Testis (tissue), 3 donors: Measurements from ENCODE around the gene PWWP2B. TPM values are rescaled to one million over a fixed set of nuclear protein-coding genes. Genes with fewer than 3 reads are reported as not detected.

Source experiments
- DNase-seq: peaks from one replicate; pipeline ENCODE4 v3.0.0-alpha.2; 2019
- H3K27ac ChIP-seq, 2 donors: fragments of 200-600 bp; sonication (generic); one replicate each; pipeline ENCODE4 v1.5.1; 2019
- H3K27me3 ChIP-seq: fragments of 200-600 bp; sonication (generic); one replicate; pipeline ENCODE4 v1.5.1; 2019
- H3K36me3 ChIP-seq: fragments of 200-600 bp; sonication (generic); one replicate; pipeline ENCODE4 v1.5.1; 2017; ENCODE audit warnings: low read depth; ENCODE audit errors: missing control alignments
- H3K4me1 ChIP-seq: fragments of 200-600 bp; sonication (generic); one replicate; pipeline ENCODE4 v1.5.1; 2019
- H3K4me3 ChIP-seq, 2 donors: fragments of 200-600 bp; sonication (generic); one replicate each; pipeline ENCODE4 v1.5.1; 2017 to 2019
- H3K9me3 ChIP-seq: fragments of 200-600 bp; sonication (generic); one replicate; pipeline ENCODE4 v1.5.1; 2017
- POLR2A ChIP-seq: fragments of 450-650 bp; IDR thresholded peaks from one replicate; pipeline ENCODE4 v1.6.1; 2017; ENCODE audit warnings: antibody characterized with exemption, mild to moderate bottlenecking, moderate library complexity
- WGBS, 2 donors: methylation state at CpG; one replicate each; pipeline ENCODE4 v1.1.5; 2018; 5-methylcytosine and 5-hydroxymethylcytosine counted together
- intact Hi-C: fragments of 100-400 bp; cut with DNase I; formaldehyde crosslinking; loops from one replicate; pipeline ENCODE4 v1.15.1; 2023; ENCODE audit warnings: low total_unique reads
- polyA plus RNA-seq: library from polyadenylated mRNA; stranded (reverse); fragments of 350-450 nt; fragmentation: Illumina TruSeq; extraction: RNeasy Lipid Tissue Mini Kit (QIAGEN cat#74804); gene quantifications from one replicate; pipeline ENCODE4 v1.2.3, GENCODE V29; 2014; ENCODE audit warnings: low read depth, low replicate concordance; ENCODE audit not compliant: insufficient read depth
- total RNA-seq, 2 donors: library from RNA; depleted of rRNA; stranded (reverse); fragments of >200 nt; gene quantifications; one replicate each; pipeline ENCODE4 v1.2.3, GENCODE V29; 2016
- TF ChIP-seq, protein P1 (sequence below), 3 experiments: fragments of 450-650 bp in 2 of 3; fragments of 200-600 bp in 1 of 3; sonication (generic) in 1 of 3; IDR thresholded peaks; one replicate each; pipeline ENCODE4 v1.5.1; 2016 to 2019; ENCODE audit warnings: antibody characterized with exemption in 3 of 3, mild to moderate bottlenecking in 2 of 3, moderate library complexity in 1 of 3

The PWWP2B gene
- total and polyA plus RNA-seq, 3 donors from 2014 or later = 16.0 to 45.1 (median 32.6) TPM

DNA sequence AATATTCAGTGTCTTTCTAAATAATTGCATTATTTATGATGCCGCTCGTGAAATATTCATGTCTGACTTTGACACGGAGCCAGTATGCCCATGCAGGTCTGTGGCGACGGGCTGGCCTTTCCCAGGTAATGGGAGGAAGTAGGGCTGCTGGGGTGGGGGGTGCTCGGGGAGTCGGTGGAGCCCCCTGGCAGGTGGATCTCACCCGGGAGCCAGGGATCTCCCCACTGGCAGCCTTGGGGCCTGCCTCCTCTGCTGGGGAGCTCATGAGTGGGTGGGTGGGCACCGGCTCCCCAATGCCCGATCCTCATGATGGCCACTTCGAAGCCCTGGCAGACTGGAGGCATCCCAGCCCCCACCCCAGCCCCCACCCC is 52.8 kb downstream of the PWWP2B start:
- Histone ChIP-seq H3K27ac (no peak overlapping the region), H3K36me3 (no peaks in the 10 kb centered on the region), H3K4me1 (peaks cover 38% of the 10 kb centered on the region), H3K4me3 (no peak overlapping the region), H3K9me3 (no peaks in the 10 kb centered on the region), H3K27me3 (no peaks in the 10 kb centered on the region)
- WGBS, 2 donors = 86 to 89% methylated on average over 11 of the region's 11 CpGs
- DNase-seq = no peak
- intact Hi-C loops = loop anchor here (5.0 kb wide), 1 partner anchor 62 kb away; no protein-coding TSS in a partner anchor
- TF ChIP-seq, protein P1, sequence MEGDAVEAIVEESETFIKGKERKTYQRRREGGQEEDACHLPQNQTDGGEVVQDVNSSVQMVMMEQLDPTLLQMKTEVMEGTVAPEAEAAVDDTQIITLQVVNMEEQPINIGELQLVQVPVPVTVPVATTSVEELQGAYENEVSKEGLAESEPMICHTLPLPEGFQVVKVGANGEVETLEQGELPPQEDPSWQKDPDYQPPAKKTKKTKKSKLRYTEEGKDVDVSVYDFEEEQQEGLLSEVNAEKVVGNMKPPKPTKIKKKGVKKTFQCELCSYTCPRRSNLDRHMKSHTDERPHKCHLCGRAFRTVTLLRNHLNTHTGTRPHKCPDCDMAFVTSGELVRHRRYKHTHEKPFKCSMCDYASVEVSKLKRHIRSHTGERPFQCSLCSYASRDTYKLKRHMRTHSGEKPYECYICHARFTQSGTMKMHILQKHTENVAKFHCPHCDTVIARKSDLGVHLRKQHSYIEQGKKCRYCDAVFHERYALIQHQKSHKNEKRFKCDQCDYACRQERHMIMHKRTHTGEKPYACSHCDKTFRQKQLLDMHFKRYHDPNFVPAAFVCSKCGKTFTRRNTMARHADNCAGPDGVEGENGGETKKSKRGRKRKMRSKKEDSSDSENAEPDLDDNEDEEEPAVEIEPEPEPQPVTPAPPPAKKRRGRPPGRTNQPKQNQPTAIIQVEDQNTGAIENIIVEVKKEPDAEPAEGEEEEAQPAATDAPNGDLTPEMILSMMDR (IDR thresholded peaks at IDR 0.05) = no peak
- TF ChIP-seq POLR2A = no peak

DNA sequence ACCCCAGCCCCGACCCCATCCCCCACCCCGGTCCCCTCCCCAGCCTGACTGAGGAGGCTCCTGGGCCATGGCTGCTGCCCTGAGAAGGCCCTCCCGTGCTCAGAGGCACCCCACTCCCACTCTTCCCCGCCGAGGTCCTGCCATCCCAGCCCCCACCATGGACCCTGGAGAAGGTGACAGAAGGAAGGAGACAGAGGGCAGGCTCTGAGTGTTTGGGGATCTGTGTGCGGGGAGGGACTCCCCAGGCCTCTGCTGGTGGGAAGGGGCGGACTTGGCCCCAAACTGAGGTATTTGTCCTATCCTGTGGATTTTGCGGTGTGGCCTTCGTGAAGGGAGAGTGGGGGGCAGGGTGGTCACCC is 53.4 kb downstream of the PWWP2B start:
- Histone ChIP-seq H3K27me3 (no peaks in the 10 kb centered on the region), H3K36me3 (no peaks in the 10 kb centered on the region), H3K4me1 (peaks cover 38% of the 10 kb centered on the region), H3K9me3 (no peaks in the 10 kb centered on the region), H3K27ac (no peak overlapping the region), H3K4me3 (no peak overlapping the region)
- intact Hi-C loops = loop anchor here (5.0 kb wide), 1 partner anchor 63 kb away; no protein-coding TSS in a partner anchor
- DNase-seq = no peak
- 72% methylated on average over 9 of the region's 9 CpGs; no CpG with 5 or more reads in 1 of the 2 donors for WGBS, 2 donors
- TF ChIP-seq, protein P1 (IDR thresholded peaks at IDR 0.05) = no peak
- TF ChIP-seq POLR2A = no peak

DNA sequence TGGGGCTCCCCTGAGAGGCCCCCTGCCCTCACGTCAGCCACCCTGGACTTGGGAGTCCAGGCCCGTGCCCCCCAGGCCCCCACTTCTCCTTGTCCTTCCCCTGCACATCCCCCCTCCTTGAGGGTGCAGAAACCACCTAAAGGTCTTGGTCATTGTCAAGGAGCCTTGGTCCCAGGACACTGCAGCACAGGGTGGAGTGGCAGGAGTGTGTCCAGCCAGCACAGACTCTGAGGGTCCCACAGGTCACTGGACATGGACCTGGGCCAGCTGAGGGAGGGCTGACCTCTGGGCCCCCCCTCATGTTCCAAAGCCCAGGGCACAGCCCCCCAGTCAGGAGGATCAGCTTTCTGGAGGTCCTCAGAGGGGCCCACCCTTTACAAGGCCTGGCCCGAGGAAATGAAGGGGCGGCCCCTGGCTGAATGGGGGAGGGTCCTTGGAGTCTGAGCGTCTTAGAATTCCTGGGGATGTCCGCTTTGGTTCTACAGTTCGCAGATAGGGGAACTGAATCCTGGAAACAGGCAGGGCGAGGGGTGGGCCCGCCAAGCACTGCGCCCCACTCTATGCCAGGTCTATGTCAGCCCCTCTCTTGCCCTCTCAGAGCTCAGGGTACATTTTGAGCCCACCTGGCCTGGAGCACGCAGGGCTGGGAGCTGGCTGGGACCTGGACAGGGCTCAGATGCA is 54.0 kb downstream of the PWWP2B start:
- Histone ChIP-seq H3K4me1 (peaks cover 38% of the 10 kb centered on the region), H3K9me3 (no peaks in the 10 kb centered on the region), H3K27ac (no peak overlapping the region), H3K36me3 (no peaks in the 10 kb centered on the region), H3K27me3 (no peaks in the 10 kb centered on the region), H3K4me3 (no peak overlapping the region)
- DNase-seq = no peak
- WGBS, 2 donors = 89 to 93% methylated on average over 3 to 11 of the region's 11 CpGs
- no peak for TF ChIP-seq POLR2A
- TF ChIP-seq, protein P1 (IDR thresholded peaks at IDR 0.05) = no peak
- intact Hi-C loops = loop anchor here (5.0 kb wide), 1 partner anchor 64 kb away; no protein-coding TSS in a partner anchor

DNA sequence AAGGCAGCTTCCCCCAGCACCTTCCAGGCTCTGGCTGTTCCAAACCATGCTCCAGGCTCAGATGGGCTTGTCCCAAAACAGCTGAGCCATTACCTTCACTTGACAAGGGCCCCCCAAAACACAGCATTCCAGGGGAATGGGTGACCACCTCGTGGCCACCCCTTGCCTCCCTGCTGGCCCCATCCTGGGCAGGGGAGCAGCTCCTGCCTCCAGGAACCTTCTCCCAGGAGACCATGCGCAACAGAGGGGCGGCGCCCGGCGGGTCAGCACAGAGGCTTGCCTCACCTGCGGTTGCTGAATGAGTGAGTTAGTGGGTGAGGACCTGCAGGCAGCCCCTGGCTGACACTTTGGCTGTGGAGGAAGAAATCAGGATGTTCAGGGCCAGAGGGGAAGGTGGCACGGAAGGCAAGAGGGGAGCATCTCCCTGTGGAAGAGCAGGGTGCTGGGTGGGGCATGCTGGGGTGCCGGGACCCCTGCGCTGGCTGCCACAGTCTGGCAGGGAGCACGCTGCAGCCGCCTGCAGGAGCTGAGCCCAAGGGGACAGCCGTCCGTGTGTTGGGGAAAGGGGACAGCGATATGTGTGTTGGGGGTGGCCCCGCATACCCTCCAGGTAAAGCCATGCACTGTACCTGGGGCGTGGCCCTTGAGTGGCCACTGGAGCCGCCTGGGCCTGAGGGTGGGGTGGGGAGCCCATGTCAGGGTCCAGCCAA is 54.7 kb downstream of the PWWP2B start:
- DNase-seq = no peak
- no peak for TF ChIP-seq POLR2A
- TF ChIP-seq, protein P1 (IDR thresholded peaks at IDR 0.05) = no peak
- Histone ChIP-seq H3K36me3 (no peaks in the 10 kb centered on the region), H3K27ac (no peak overlapping the region), H3K27me3 (no peaks in the 10 kb centered on the region), H3K4me3 (no peak overlapping the region), H3K9me3 (no peaks in the 10 kb centered on the region), H3K4me1 (peaks cover 35% of the 10 kb centered on the region)
- WGBS, 2 donors = 90 to 92% methylated on average over 4 to 18 of the region's 18 CpGs
- intact Hi-C loops = loop anchor here (5.0 kb wide), 1 partner anchor 64 kb away; no protein-coding TSS in a partner anchor
